GM18873 (cell line): Measurements from ENCODE around the gene KRTAP4-11.
"Not testable (repeated sequence)": the region's sequence is repeated elsewhere in the genome, so short reads cannot be mapped to it uniquely, and the experiment has no call there.

Experiments used
- ATAC-seq: cut with Tn5 transposase; IDR thresholded peaks from one replicate; pipeline ENCODE4 v1.9.1; 2021; ENCODE audit warnings: mild to moderate bottlenecking, moderate library complexity, moderate number of reproducible peaks; ENCODE audit not compliant: unreplicated experiment, low FRiP score

Gene KRTAP4-11

DNA sequence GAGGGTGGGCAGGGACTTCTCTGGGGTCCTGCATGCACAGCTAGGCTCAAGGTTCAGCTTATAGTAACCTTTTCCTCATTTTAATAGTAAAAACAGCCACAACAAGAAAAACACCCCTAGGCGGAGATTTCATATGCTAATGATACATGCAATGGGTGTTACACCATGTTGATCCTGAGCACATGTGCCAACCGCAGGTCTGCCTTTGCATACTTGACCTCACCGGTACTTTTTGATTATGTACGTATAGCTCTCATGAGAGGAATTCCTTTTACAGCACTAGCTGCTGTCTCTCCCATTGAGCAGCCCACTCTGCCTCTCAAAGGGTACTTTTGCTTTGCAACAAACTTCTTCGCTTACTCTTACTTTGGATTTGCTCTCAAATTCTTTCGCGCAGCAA, 22.1 kb downstream of the KRTAP4-11 start:
- no peak for ATAC-seq

DNA sequence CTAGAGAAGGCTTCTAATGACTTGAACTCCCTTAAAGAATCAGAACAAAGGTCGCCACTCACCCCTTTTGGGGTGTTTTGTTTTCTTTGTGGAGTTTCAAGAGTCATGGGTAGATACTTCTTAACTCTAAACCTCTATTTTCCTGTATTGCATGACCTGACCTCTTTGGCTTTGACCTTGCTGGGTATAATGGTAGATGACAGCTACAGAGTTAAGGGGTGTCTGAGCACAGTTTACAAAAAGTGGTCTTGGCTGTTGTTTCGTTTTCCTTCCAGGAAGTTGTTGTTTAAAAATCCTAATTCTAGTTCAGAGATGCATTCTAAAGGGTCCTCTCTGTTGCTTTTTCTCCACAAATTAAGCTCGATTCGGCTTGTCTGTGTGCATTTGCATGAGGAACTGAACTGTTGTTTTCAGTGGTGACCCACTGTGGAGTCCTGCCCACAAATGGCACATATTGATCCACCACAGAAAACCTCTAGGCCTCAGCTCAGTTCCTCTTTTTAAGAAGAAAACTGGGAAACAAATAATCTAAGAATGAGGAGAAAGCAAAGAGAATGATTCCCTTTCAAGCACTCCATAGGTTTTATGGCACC, 29.3 kb downstream of the KRTAP4-11 start:
- not testable (repeated sequence) for ATAC-seq

DNA sequence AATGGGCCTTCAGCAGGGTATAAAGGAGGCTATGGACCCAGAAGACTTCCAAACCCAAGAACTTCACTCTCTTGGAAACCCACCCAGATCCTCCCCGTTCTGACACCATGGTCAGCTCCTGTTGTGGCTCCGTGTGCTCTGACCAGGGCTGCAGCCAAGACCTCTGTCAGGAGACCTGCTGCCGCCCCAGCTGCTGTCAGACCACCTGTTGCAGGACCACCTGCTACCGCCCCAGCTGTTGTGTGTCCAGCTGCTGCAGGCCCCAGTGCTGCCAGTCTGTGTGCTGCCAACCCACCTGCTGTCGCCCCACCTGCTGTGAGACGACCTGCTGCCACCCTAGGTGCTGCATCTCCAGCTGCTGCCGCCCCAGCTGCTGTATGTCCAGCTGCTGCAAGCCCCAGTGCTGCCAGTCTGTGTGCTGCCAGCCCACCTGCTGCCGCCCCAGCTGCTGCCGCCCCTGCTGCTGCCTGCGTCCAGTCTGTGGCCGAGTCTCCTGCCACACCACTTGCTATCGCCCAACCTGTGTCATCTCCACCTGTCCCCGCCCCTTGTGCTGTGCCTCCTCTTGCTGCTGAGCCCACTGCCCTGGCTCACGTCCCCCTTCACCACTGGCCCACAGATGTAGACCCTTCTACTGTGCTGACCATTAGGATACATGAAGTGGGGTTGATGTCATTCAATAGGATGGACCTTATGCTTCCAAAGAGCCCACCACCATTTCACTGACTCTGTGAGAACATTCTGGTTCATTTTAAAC, 33.9 kb downstream of the KRTAP4-11 start, which contains the start of gene KRTAP4-7:
TSS of gene KRTAP4-7 (plus strand) at position 51 of the 757 bp plus-strand sequence. CDS start at position 108, 57 bp downstream.
- ATAC-seq, result not testable (repeated sequence)

DNA sequence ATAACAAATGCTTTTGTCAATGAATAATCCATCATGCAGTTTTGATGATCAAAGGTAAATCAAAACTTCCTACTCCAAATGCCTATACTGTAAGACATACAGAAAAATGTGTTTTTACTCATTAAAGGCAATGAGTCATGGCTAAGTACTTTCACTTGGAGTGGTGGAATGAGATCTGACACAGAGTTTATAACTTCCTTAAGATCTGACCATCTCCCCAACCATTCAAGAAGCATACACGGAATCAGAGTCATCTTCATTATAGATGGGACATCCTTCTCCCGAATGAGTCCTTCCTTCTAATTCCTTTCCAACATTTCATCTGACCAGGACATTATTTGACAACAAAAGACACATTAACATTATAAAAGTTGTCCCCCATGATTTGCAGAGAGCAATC, 34.7 kb downstream of the KRTAP4-11 start:
- not testable (repeated sequence) for ATAC-seq

DNA sequence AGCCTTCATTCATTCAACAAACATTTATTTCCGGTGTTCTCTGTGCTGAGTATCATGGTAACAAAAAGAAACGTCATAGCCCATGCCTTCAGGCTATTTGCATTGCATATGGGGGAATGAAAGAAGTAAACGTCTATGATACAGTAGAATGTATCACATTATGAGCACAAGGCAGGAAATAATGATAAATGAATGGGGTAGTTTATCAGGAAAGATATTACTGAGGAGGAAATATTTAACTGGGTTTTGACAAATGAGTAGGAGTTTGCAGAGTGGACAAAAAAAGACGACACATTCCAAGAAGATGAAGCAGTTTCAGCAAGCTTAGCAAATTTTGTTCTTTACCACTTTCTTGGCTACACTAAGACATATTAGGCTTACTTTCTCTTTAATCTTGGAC, 35.5 kb downstream of the KRTAP4-11 start:
- ATAC-seq, result no peak

DNA sequence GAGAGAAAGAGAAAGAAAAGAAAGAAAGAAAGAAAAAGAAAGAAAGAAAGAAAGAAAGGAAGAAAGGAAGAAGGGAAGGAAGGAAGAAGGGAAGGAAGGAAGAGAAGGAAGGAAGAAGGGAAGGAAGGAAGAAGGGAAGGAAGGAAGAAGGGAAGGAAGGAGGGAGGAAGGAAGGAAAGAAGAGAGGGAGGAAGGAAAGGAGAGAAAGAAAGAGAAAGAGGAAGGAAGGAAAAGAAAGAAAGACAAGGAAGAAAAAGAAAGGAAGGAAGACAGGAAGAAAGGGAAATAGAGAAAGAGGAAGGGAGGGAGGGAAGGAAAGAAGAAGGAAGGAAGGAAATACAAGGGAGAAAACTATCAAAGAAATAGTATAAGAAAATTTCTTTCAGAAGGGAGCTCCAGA, 41.4 kb downstream of the KRTAP4-11 start:
- ATAC-seq, result no peak

DNA sequence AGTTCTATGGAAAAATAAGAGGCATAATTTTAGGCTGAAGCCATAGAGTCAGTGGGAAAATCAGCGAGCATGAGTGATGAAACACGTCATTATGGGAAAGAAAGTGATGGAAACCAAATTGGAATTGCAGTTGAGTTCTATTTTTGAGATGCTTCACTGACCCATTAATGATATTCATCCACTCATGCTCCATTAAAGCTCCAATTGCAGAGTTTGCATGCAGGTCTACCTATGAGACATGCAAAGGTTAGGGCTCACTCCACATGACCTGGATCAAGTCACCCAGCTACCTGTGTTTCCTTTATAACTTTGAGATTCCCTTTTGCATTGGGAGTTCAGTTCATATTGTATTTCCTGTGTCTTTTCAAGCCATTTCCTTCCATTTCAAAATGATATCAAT, 44.5 kb downstream of the KRTAP4-11 start:
- no peak for ATAC-seq

DNA sequence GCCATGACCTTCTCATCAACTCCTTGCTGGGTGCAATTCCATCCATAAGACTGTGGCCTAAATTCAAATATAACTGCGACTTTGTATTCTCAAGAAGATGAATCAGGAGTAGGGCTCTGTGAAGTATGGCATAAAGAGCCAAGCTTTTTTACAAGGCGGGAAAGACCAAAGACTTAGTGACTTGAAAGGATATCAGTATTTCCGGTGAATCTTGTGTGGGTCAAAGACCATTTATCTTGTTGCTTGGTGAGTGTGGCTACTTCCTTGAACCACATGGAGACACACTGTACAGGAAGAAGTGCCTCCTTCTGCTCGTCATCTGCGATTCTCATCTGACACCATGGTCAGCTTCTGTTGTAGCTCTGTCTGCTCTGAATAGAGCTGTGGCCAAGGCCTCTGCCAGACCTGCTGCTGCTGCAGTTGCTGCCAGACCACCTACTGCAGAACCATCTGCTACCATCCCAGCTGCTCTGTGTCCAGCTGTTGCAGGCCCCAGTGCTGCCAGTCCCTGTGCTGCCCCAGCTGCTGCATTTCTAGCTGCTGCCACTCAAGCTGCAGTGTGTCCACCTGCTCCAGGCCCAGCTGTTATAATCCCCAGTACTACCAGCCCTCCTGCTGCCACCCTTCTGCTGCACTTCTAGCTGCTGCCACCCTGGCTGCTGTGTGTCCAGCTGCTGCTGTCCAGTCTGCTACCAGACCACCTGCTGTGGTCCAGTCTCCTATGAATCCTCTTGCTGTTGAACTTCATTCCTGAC, 46.4 kb downstream of the KRTAP4-11 start:
- ATAC-seq, result no peak

DNA sequence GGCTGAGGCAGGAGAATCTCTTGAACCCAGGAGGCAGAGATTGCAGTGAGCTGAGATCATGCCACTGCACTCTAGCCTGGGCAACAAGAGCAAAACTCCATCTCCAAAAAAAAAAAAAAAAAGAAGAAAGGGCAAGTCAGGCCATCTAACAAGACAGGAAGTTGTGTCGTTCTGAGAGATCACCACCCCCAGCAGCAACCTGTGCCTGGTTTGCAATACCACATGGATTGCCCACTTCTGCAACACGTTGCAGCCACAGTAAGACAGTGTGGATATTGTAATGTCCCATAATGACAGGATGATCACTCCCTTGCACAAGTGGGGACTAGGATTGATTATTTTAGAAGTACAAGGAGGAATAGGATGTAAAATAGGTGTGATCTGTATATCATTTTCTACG, 49.1 kb downstream of the KRTAP4-11 start:
- ATAC-seq, result no peak

DNA sequence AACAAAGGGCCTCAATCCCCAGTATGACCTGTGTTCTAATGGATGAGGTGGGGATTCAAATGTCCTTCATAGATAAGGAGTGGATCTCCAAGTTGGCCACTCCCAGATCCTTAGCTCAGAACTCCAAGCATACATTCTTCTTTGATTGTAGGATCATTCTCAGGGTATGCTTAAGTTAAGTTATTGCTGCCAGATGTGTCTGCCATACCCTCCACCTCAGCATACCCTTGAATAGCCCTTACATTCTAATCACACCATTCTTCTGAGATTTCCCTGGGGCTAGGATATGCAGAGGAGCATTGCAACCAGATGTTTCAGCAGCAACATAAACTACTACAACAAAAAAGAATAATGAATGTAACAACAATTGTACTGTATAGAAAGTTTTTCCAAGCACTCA, 50.9 kb downstream of the KRTAP4-11 start:
- ATAC-seq, result no peak
